Karpas-422 (cell line): ENCODE data around the gene ABCC5. TPM values are rescaled to one million over a fixed set of nuclear protein-coding genes. Genes with fewer than 3 reads are reported as not detected.
A peak's percentile ranks its signal among the peaks of the same experiment; 100 is the strongest.
"Not testable (repeated sequence)": the region's sequence is repeated elsewhere in the genome, so short reads cannot be mapped to it uniquely, and the experiment has no call there.

Experiments used
- DNase-seq: peaks from one replicate; pipeline ENCODE4 v3.0.0-alpha.2; 2015
- H2AFZ ChIP-seq: fragments of 200-600 bp; sonication (generic); 2 replicates; pipeline ENCODE4 v1.6.1; 2014; ENCODE audit warnings: antibody characterized with exemption, low read length, mixed read lengths
- H3K27ac ChIP-seq: fragments of 200-600 bp; sonication (generic); 2 replicates; pipeline ENCODE4 v1.5.1; 2014; ENCODE audit warnings: mild to moderate bottlenecking, low read length, moderate library complexity
- H3K27me3 ChIP-seq: fragments of 200-600 bp; sonication (generic); 2 replicates; pipeline ENCODE4 v1.6.1; 2014; ENCODE audit warnings: low read length, mixed read lengths
- H3K36me3 ChIP-seq: fragments of 200-600 bp; sonication (generic); 2 replicates; pipeline ENCODE4 v1.6.1; 2014; ENCODE audit warnings: low read length, mixed read lengths; ENCODE audit not compliant: insufficient read depth
- H3K4me1 ChIP-seq: fragments of 200-600 bp; sonication (generic); 2 replicates; pipeline ENCODE4 v1.6.1; 2014; ENCODE audit warnings: mild to moderate bottlenecking, low read length, mixed read lengths
- H3K4me2 ChIP-seq: fragments of 200-600 bp; sonication (generic); 2 replicates; pipeline ENCODE4 v1.6.1; 2014; ENCODE audit warnings: low read length, low read depth, mild to moderate bottlenecking; ENCODE audit not compliant: poor library complexity, severe bottlenecking
- H3K4me3 ChIP-seq: fragments of 200-600 bp; sonication (generic); 2 replicates; pipeline ENCODE4 v1.5.1; 2014; ENCODE audit warnings: mild to moderate bottlenecking, antibody characterized with exemption, low read length, mixed read lengths
- H3K79me2 ChIP-seq: fragments of 200-600 bp; sonication (generic); 2 replicates; pipeline ENCODE4 v1.6.1; 2014; ENCODE audit warnings: mild to moderate bottlenecking, low read length, mixed read lengths
- H3K9ac ChIP-seq: fragments of 200-600 bp; sonication (generic); 2 replicates; pipeline ENCODE4 v1.6.0; 2014; ENCODE audit warnings: low read length
- H3K9me2 ChIP-seq: fragments of 200-600 bp; sonication (generic), shearing (Covaris generic); replicated peaks from 2 replicates; pipeline ENCODE4 v1.6.0; 2014; ENCODE audit warnings: mild to moderate bottlenecking, low read length, moderate library complexity; ENCODE audit not compliant: insufficient read depth
- H3K9me3 ChIP-seq: fragments of 300-700, 200-600 bp; sonication (generic); 2 replicates; pipeline ENCODE4 v1.6.1; 2014; ENCODE audit warnings: low read length, mixed read lengths
- H4K20me1 ChIP-seq: fragments of 200-600 bp; sonication (generic); 2 replicates; pipeline ENCODE4 v1.6.1; 2014; ENCODE audit warnings: mild to moderate bottlenecking, antibody characterized with exemption, low read length, low read depth; ENCODE audit not compliant: insufficient read depth
- total RNA-seq: library from RNA; depleted of rRNA; stranded (reverse); fragments of >200 nt; shearing (Covaris generic); gene quantifications from 2 replicates; pipeline ENCODE4 v1.2.3, GENCODE V29; 2014; ENCODE audit warnings: low replicate concordance

ABCC5 gene
- total RNA-seq, 1 experiment from 2014 or later, result 86.5 TPM

- not testable (repeated sequence) for H3K9ac ChIP-seq, DNase-seq
Observed at GRCh38 chr3:184028275-184028890, 10.7 kb upstream of the ABCC5 start.

DNA sequence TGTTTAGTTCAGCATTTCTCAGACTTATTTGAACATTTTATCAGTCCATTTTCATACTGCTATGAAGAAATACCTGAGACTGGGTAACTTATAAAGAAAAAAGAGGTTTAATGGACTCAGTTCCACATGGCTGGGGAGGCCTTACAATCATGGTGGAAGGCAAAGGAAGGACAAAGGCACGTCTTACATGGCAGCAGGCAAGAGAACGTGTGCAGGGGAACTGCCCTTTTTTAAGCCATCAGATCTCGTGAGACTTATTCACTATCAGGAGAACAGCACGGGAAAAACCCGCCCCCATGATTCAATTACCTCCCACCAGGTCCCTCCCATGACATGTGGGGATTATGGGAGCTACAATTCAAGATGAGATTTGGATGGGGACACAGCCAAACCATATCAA, 7.6 kb upstream of the ABCC5 start:
- not testable (repeated sequence) for H3K79me2 ChIP-seq, H3K4me2 ChIP-seq, H3K36me3 ChIP-seq, H2AFZ ChIP-seq, H3K27ac ChIP-seq, H3K27me3 ChIP-seq, DNase-seq, H4K20me1 ChIP-seq, H3K9ac ChIP-seq, H3K9me3 ChIP-seq, H3K9me2 ChIP-seq, H3K4me1 ChIP-seq, H3K4me3 ChIP-seq

More at GRCh38 chr3:184028275-184028890, 10.7 kb upstream of the ABCC5 start:
- H3K4me3 ChIP-seq, H3K36me3 ChIP-seq, H3K79me2 ChIP-seq, H3K4me2 ChIP-seq, H3K27ac ChIP-seq, H4K20me1 ChIP-seq, H3K9me2 ChIP-seq, H3K4me1 ChIP-seq, H3K27me3 ChIP-seq, H3K9me3 ChIP-seq, H2AFZ ChIP-seq: not testable (repeated sequence)

GRCh38 chr3:184022323-184022722, 4.6 kb upstream of the ABCC5 start:
- Histone ChIP-seq H3K4me2 (no peak overlapping the region), H3K27ac (no peak overlapping the region), H3K4me1 (peaks cover 5% of the 10 kb centered on the region), H3K9me3 (no peaks in the 10 kb centered on the region), H3K9me2 (no peaks in the 10 kb centered on the region), H3K9ac (no peak overlapping the region), H3K79me2 (peaks cover 3% of the 10 kb centered on the region), H3K27me3 (no peaks in the 10 kb centered on the region; the same call in 1 of the 2 replicates), H3K36me3 (no peaks in the 10 kb centered on the region), H4K20me1 (no peaks in the 10 kb centered on the region), H3K4me3 (no peak overlapping the region), H2AFZ (no peak overlapping the region)
- no peak for DNase-seq

- Histone ChIP-seq H3K36me3 (peaks cover 2% of the 10 kb centered on the region; the same call in 1 of the 2 replicates), H3K4me2 (peak overlapping the region; percentile 93), H3K9me3 (no peaks in the 10 kb centered on the region), H3K27me3 (no peaks in the 10 kb centered on the region), H3K27ac (no peak overlapping the region), H3K9ac (peak overlapping the region; percentile 94), H3K9me2 (no peaks in the 10 kb centered on the region), H3K79me2 (peaks cover 40% of the 10 kb centered on the region), H4K20me1 (no peaks in the 10 kb centered on the region), H2AFZ (peak overlapping the region; percentile 97), H3K4me1 (peaks cover 33% of the 10 kb centered on the region), H3K4me3 (peak overlapping the region; percentile 96)
- no peak for DNase-seq
Observed at GRCh38 chr3:184018424-184018973, 815 bp upstream of the ABCC5 start.

DNA sequence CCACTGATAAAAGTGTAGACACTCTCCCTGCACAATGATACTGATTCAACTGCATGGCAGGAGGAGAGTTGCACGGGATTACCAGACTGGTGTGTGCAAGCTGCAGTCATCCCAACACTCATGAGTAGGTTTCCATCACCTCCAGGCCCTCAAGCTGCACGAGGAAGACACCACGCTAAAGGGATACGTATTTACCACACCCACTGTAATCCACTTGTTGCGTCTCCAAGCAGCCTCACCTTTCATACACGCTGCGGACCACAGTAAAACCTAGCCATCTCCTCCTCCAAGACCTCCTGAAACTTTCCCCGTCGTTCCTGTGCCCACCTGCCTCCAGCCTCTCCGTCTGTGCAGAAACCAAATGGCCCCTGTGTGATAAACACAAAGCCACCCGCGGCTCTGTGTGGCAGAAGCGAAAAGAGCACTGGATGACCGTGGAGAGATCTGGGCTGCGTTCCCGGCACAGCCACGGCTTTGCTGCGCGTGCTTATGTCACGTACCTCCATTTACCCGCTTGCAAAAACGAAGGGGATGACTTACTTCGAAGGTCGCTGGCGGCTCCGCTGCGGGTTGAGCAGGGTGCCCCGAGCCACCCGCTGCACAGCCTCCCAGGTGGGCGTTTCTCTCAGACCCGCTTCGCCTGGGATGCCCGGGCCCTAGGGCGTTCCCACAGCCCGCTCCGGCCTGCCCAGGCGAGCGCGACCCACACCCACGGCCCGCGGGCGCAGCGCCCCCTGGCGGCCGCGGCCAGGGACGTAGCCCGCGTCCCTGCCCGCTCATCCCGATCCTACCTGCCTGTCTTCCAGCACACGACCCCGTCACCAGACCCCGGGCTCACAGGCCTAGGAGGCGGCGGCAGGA, 643 bp downstream of the ABCC5 start:
- Histone ChIP-seq H3K4me2 (peak overlapping the region; percentile 93), H3K79me2 (peaks cover 49% of the 10 kb centered on the region), H4K20me1 (no peaks in the 10 kb centered on the region), H3K9ac (peak overlapping the region; percentile 94), H3K36me3 (peaks cover 11% of the 10 kb centered on the region; the same call in 1 of the 2 replicates), H3K4me3 (peak overlapping the region; percentile 96), H3K27me3 (no peaks in the 10 kb centered on the region), H3K4me1 (peaks cover 33% of the 10 kb centered on the region), H3K9me3 (no peaks in the 10 kb centered on the region), H2AFZ (peak overlapping the region; percentile 97; the same call in 1 of the 2 replicates), H3K27ac (no peak overlapping the region), H3K9me2 (no peaks in the 10 kb centered on the region)
- peak; percentile 87 for DNase-seq

- peaks cover 33% of the 10 kb centered on the region for H3K4me1 ChIP-seq
- no peaks in the 10 kb centered on the region for H3K27me3 ChIP-seq
- DNase-seq, result peak; percentile 52
- H3K36me3 ChIP-seq, result peaks cover 20% of the 10 kb centered on the region; the same call in 1 of the 2 replicates
- peaks cover 58% of the 10 kb centered on the region for H3K79me2 ChIP-seq
- H4K20me1 ChIP-seq, result no peaks in the 10 kb centered on the region
- H3K9ac ChIP-seq, result peak overlapping the region; percentile 94
- H3K27ac ChIP-seq, result no peak overlapping the region
- H3K9me2 ChIP-seq, result no peaks in the 10 kb centered on the region
- peak overlapping the region; percentile 93 for H3K4me2 ChIP-seq
- peak overlapping the region; percentile 96 for H3K4me3 ChIP-seq
- no peak overlapping the region for H2AFZ ChIP-seq
- H3K9me3 ChIP-seq, result no peaks in the 10 kb centered on the region
Observed at GRCh38 chr3:184016169-184016570, 1.5 kb downstream of the ABCC5 start.

GRCh38 chr3:184015381-184016019, 2.2 kb downstream of the ABCC5 start:
- Histone ChIP-seq H3K27me3 (no peaks in the 10 kb centered on the region), H3K9ac (peak overlapping the region; percentile 94), H3K36me3 (peaks cover 20% of the 10 kb centered on the region; the same call in 1 of the 2 replicates), H3K4me3 (peak overlapping the region; percentile 96), H3K9me3 (no peaks in the 10 kb centered on the region), H3K27ac (no peak overlapping the region), H4K20me1 (no peaks in the 10 kb centered on the region), H3K4me1 (peaks cover 33% of the 10 kb centered on the region), H3K79me2 (peaks cover 58% of the 10 kb centered on the region), H3K4me2 (peak overlapping the region; percentile 93), H2AFZ (no peak overlapping the region), H3K9me2 (no peaks in the 10 kb centered on the region)
- no peak for DNase-seq
